ENCODE data around the gene MIEF2. TPM values are rescaled to one million over a fixed set of nuclear protein-coding genes. Genes with fewer than 3 reads are reported as not detected.

The MIEF2 gene
- total RNA-seq, 1 donor from 2014 or later, result 12.0 TPM

DNA sequence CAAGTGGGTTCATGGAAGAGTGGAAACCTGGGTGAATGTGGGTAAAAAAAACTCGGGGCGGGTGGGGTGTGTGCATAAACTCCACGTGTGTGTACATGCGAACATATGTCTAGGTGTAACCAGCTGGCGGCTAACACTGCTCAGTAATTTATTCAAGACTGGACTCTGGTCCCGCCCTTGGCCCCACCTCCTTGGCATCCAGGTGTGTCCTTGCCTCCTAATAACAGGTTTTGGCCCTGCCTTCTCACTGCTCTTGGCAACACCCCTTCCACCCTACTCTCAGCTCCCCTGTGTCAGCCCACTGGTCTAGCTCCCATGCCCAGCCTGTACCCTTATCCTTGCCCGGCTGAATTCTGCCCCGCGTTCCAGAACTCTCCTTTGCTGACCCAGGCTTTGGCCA, 10.2 kb upstream of the MIEF2 start:
- DNase-seq (no peak), ATAC-seq (peak; percentile 2)
- H3K4me3 ChIP-seq, result no peak overlapping the region
- H3K9me3 ChIP-seq, result no peaks in the 10 kb centered on the region
- H3K36me3 ChIP-seq, result peaks cover 95% of the 10 kb centered on the region
- intact Hi-C loops (cut with DNase I), result no loop called here
- no peaks in the 10 kb centered on the region for H3K4me1 ChIP-seq
- TF ChIP-seq, protein P1, sequence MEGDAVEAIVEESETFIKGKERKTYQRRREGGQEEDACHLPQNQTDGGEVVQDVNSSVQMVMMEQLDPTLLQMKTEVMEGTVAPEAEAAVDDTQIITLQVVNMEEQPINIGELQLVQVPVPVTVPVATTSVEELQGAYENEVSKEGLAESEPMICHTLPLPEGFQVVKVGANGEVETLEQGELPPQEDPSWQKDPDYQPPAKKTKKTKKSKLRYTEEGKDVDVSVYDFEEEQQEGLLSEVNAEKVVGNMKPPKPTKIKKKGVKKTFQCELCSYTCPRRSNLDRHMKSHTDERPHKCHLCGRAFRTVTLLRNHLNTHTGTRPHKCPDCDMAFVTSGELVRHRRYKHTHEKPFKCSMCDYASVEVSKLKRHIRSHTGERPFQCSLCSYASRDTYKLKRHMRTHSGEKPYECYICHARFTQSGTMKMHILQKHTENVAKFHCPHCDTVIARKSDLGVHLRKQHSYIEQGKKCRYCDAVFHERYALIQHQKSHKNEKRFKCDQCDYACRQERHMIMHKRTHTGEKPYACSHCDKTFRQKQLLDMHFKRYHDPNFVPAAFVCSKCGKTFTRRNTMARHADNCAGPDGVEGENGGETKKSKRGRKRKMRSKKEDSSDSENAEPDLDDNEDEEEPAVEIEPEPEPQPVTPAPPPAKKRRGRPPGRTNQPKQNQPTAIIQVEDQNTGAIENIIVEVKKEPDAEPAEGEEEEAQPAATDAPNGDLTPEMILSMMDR (IDR thresholded peaks at IDR 0.05), result no peak
- H3K27ac ChIP-seq, result no peak overlapping the region
- no peaks in the 10 kb centered on the region for H3K27me3 ChIP-seq

DNA sequence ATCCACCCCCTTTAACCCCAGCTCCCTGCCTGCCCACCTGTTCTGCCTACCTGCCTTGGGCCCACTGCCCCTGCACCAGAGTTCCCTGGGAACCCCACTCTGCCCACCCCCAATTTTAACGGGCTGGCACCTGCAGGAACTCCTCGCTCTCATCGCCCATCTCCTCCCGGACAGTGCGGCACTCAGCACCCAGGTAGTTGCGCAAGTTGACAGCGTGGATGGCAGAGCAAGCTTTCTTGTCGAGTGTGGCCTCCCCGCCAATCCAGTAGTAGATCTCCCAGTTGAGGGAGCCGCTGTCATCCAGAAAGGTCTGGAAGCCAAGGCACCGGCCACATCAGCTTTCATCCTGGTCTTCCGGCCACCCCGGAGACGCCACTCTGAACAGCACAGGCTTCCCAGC, 9.8 kb upstream of the MIEF2 start:
- no peaks in the 10 kb centered on the region for H3K9me3 ChIP-seq
- intact Hi-C loops (cut with DNase I), result no loop called here

DNA sequence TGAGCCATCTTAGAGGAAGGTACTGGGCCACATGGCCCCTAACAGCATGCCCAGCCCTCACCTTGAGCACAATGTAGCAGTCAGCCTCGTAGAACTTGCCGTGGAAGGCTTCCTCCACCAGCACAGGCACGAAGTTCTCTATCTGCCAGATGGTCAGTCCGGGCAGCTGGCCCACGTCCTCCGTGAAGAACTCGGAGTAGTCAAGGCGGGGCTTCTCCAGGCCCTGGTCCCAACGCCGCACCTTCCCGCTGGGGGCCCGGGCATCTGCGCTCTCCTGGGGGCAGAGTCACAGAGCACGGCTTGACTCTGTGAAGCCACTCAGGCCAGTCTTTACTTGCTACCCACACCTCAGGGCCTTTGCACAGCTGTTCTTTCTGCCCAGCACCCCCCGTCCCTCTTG, 9.3 kb upstream of the MIEF2 start:
- no peak overlapping the region for H3K27ac ChIP-seq
- H3K4me1 ChIP-seq, result no peaks in the 10 kb centered on the region
- TF ChIP-seq, protein P1 (IDR thresholded peaks at IDR 0.05), result no peak
- no peaks in the 10 kb centered on the region for H3K9me3 ChIP-seq
- no peak for ATAC-seq
- H3K27me3 ChIP-seq, result no peaks in the 10 kb centered on the region
- peaks cover 95% of the 10 kb centered on the region for H3K36me3 ChIP-seq
- intact Hi-C loops (cut with DNase I), result no loop called here
- no peak overlapping the region for H3K4me3 ChIP-seq
- DNase-seq, result no peak

More for the DNA sequence above, 9.8 kb upstream of the MIEF2 start:
- DNase-seq (no peak), ATAC-seq (no peak)
- no peak overlapping the region for H3K27ac ChIP-seq
- TF ChIP-seq, protein P1 (IDR thresholded peaks at IDR 0.05), result no peak
- no peak overlapping the region for H3K4me3 ChIP-seq
- H3K27me3 ChIP-seq, result no peaks in the 10 kb centered on the region
- no peaks in the 10 kb centered on the region for H3K4me1 ChIP-seq
- H3K36me3 ChIP-seq, result peaks cover 95% of the 10 kb centered on the region

DNA sequence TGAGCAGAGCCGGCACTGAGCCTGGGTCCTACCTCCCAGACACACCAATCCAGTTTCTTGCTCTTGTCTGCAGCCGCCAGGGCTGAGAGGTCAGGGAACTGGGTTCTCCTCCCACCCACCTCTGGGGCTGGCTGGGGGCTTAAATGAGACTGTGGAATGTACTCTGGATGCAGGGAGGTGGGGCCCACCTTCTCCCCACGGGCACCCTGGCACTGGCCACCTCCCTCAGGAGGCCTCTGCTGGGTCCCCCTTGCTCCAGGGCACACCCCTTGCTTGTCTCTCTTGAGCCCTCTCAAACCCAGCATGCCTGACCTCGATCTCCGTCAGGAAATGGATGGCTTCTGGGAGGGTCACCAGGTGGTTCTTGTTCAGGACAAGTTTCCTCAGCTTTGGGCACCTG, 8.3 kb upstream of the MIEF2 start:
- H3K4me1 ChIP-seq, result peaks cover 9% of the 10 kb centered on the region
- intact Hi-C loops (cut with DNase I), result no loop called here
- H3K36me3 ChIP-seq, result peaks cover 94% of the 10 kb centered on the region

DNA sequence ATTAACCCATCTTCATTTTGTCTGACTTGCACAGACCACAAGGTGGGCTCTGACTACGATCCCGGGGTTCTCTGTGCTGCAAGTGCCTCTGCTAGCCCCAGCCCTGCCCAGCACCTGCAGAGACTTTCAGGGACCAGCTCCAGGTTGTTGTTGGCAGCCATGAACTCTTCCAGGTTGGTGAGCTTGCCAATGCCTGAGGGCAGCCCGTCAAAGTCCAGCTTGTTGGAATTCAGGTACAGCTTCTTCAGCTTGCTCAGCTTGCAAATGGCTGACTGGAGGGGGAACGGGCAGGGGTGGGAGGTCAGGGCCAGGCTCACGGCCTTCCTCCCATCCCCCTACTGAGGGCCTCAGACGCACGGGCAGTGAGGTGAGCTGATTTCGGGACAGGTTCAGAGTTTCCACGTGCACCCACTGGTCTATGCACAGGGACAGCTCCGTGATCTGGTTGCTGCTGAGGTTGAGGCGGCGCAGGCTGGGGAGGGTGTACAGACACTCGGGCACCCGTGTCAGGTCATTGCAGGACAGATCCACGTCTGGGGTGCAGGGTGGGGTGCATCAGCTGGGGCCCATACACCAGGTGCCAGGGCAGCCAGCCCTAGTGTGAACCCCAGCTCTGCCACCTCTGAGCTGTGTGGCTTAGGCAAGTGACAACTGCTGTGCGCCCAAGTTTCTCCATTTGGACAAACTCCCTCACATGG, 7.1 kb upstream of the MIEF2 start:
- Histone ChIP-seq H3K9me3 (no peaks in the 10 kb centered on the region), H3K36me3 (peaks cover 84% of the 10 kb centered on the region), H3K27ac (no peak overlapping the region), H3K27me3 (no peaks in the 10 kb centered on the region), H3K4me1 (peaks cover 13% of the 10 kb centered on the region), H3K4me3 (no peak overlapping the region)
- no peak for ATAC-seq
- intact Hi-C loops (cut with DNase I), result no loop called here
- TF ChIP-seq, protein P1 (IDR thresholded peaks at IDR 0.05), result no peak
- no peak for DNase-seq

More for the DNA sequence above, 8.3 kb upstream of the MIEF2 start:
- TF ChIP-seq, protein P1 (IDR thresholded peaks at IDR 0.05), result no peak
- DNase-seq, result no peak
- H3K27ac ChIP-seq, result no peak overlapping the region
- ATAC-seq, result no peak
- H3K4me3 ChIP-seq, result no peak overlapping the region
- no peaks in the 10 kb centered on the region for H3K9me3 ChIP-seq
- no peaks in the 10 kb centered on the region for H3K27me3 ChIP-seq

Data from upper lobe of right lung (tissue), 1 donor.